ENCODE data around the gene COL6A3. TPM values are rescaled to one million over a fixed set of nuclear protein-coding genes. Genes with fewer than 3 reads are reported as not detected.

COL6A3 gene
- total and polyA plus RNA-seq, 2 donors (not counting 1 experiment from before 2014, with no cell fraction given) = 0.01 to 0.10 TPM

DNA sequence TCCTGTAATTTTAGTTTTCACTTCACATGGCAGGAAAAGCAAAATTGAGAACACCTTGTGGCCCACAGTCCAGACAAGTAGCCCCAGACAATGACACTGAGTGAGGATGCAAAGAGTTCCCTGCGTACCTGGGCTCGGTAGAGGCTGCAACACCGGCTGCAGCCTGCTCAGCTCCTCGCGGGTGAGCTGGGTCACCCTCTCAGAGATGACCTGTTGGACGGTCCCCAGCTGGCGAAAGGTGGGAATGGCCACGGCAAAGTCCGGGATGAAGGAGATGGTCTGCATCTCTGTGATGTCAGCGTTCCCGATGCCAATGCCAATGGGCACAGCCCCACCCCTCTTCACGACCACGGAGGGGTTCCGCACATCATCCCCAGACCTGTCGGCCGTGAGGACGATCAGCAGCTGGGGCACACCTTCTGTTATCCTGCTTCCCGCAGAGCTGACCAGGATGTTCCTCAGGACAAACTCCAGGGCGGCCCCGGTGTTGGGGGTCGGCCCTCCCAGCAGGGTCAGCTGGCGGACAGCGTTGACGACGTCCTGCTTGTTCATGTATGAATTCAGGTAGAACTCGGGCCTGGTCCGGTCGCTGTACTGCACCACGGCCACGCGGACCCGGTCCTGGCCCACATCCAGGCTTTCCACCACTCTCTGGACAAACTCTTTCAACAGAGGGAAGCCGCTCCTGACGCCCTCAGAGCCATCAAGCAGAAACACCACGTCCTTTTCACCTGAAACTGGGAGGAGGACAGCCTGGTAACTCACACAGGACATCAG, 39.5 kb downstream of the COL6A3 start:
- Histone ChIP-seq H4K20me1 (ENCODE audit: control insufficient read depth, insufficient read depth, low read length, poor library complexity, severe bottlenecking) (no peaks in the 10 kb centered on the region), H3K27me3 (replicated peaks in 1 of 4; ENCODE audit: control extremely low read depth in 1 of 4, control insufficient read depth in 3 of 4, insufficient read depth in 4 of 4, low read length in 3 of 4) (peaks cover 0 to 2% (median 0%) of the 10 kb centered on the region in 4 experiments), H3K9ac (ENCODE audit: low read length) (no peak overlapping the region), H3K36me3 (replicated peaks in 1 of 2; ENCODE audit: control extremely low read depth in 1 of 2, control insufficient read depth in 1 of 2, extremely low read depth in 1 of 2, insufficient read depth in 2 of 2, low read length in 1 of 2) (no peaks in the 10 kb centered on the region), H3K4me2 (replicated peaks; ENCODE audit: low read depth, low read length, poor library complexity, severe bottlenecking) (no peak overlapping the region), H3K79me2 (ENCODE audit: control insufficient read depth, insufficient read depth, low read length) (no peaks in the 10 kb centered on the region), H3K4me1 (ENCODE audit: control insufficient read depth in 2 of 2, insufficient read depth in 2 of 2, low read length in 2 of 2) (no peaks in the 10 kb centered on the region), H2AFZ (ENCODE audit: insufficient read depth, low read depth, low read length, poor library complexity, severe bottlenecking) (no peak overlapping the region), H3K27ac (ENCODE audit: low read length in 2 of 2) (no peak overlapping the region), H3K4me3 (ENCODE audit: control extremely low read depth in 1 of 5, extremely low read depth in 1 of 5, insufficient read depth in 1 of 5, low read depth in 2 of 5, low read length in 4 of 5) (no peak overlapping the region), H3K9me3 (ENCODE audit: control extremely low read depth in 1 of 3, control insufficient read depth in 2 of 3, insufficient read depth in 1 of 3, low read length in 2 of 3) (no peaks in the 10 kb centered on the region)
- ATAC-seq (ENCODE audit: low read depth) = no peak
- Mint-ChIP-seq H3K27ac (no peak overlapping the region), H3K4me1 (no peaks in the 10 kb centered on the region), H3K9me3 (ENCODE audit: insufficient read depth) (no peaks in the 10 kb centered on the region), H3K4me3 (no peak overlapping the region), H3K27me3 (peaks cover 21% of the 10 kb centered on the region)
- intact Hi-C loops (cut with micrococcal nuclease) = no loop called here
- no peak for TF ChIP-seq EZH2 (IDR thresholded peaks at IDR 0.05; ENCODE audit: borderline replicate concordance, insufficient read depth, low read depth, low read length, poor library complexity, severe bottlenecking)
- TF ChIP-seq, protein P1, sequence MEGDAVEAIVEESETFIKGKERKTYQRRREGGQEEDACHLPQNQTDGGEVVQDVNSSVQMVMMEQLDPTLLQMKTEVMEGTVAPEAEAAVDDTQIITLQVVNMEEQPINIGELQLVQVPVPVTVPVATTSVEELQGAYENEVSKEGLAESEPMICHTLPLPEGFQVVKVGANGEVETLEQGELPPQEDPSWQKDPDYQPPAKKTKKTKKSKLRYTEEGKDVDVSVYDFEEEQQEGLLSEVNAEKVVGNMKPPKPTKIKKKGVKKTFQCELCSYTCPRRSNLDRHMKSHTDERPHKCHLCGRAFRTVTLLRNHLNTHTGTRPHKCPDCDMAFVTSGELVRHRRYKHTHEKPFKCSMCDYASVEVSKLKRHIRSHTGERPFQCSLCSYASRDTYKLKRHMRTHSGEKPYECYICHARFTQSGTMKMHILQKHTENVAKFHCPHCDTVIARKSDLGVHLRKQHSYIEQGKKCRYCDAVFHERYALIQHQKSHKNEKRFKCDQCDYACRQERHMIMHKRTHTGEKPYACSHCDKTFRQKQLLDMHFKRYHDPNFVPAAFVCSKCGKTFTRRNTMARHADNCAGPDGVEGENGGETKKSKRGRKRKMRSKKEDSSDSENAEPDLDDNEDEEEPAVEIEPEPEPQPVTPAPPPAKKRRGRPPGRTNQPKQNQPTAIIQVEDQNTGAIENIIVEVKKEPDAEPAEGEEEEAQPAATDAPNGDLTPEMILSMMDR (IDR thresholded peaks at IDR 0.05) = no peak
- 95% methylated on average over 33 of the region's 35 CpGs for WGBS (ENCODE audit: insufficient coverage)
- POLR2A ChIA-PET = no interaction called here
- CTCF ChIA-PET = no interaction called here
- no peak for DNase-seq

DNA sequence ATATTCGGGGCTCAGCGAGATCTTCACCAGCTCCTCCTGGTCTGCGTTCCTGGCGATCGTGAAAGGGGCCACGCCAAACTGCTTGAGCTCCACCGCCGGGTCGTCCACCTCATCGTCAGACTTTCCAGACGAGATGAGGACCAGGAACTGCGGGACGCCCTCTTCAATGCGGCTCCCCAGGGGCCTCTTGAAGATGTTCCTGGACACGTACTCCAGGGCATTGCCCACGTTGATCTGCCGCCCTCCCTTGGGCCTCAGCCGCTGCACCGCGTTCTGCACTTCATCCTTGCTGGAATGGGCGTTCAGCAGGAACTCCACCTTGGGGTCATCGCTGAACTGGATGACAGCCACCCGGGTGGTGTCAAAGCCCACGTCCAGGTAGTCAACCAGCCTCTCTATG, 42.1 kb downstream of the COL6A3 start:
- H3K4me1 ChIP-seq (ENCODE audit: control insufficient read depth in 2 of 2, insufficient read depth in 2 of 2, low read length in 2 of 2) = no peaks in the 10 kb centered on the region
- H4K20me1 ChIP-seq (ENCODE audit: control insufficient read depth, insufficient read depth, low read length, poor library complexity, severe bottlenecking) = no peaks in the 10 kb centered on the region
- H3K9me3 ChIP-seq (ENCODE audit: control extremely low read depth in 1 of 3, control insufficient read depth in 2 of 3, insufficient read depth in 1 of 3, low read length in 2 of 3) = no peaks in the 10 kb centered on the region
- no peaks in the 10 kb centered on the region for H3K36me3 ChIP-seq (replicated peaks in 1 of 2; ENCODE audit: control extremely low read depth in 1 of 2, control insufficient read depth in 1 of 2, extremely low read depth in 1 of 2, insufficient read depth in 2 of 2, low read length in 1 of 2)
- Mint-ChIP-seq H3K4me1 (no peaks in the 10 kb centered on the region), H3K27ac (no peak overlapping the region), H3K4me3 (no peak overlapping the region), H3K27me3 (peaks cover 11% of the 10 kb centered on the region), H3K9me3 (ENCODE audit: insufficient read depth) (no peaks in the 10 kb centered on the region)
- CTCF ChIA-PET = no interaction called here
- TF ChIP-seq, protein P1 (IDR thresholded peaks at IDR 0.05) = no peak
- no peak for TF ChIP-seq EZH2 (IDR thresholded peaks at IDR 0.05; ENCODE audit: borderline replicate concordance, insufficient read depth, low read depth, low read length, poor library complexity, severe bottlenecking)
- no peak overlapping the region for H3K4me3 ChIP-seq (ENCODE audit: control extremely low read depth in 1 of 5, extremely low read depth in 1 of 5, insufficient read depth in 1 of 5, low read depth in 2 of 5, low read length in 4 of 5)
- no peak for ATAC-seq (ENCODE audit: low read depth)
- no peaks in the 10 kb centered on the region for H3K27me3 ChIP-seq (replicated peaks in 1 of 4; ENCODE audit: control extremely low read depth in 1 of 4, control insufficient read depth in 3 of 4, insufficient read depth in 4 of 4, low read length in 3 of 4)
- no peaks in the 10 kb centered on the region for H3K79me2 ChIP-seq (ENCODE audit: control insufficient read depth, insufficient read depth, low read length)
- intact Hi-C loops (cut with micrococcal nuclease) = no loop called here
- no peak overlapping the region for H3K9ac ChIP-seq (ENCODE audit: low read length)
- no peak for DNase-seq
- POLR2A ChIA-PET = no interaction called here
- H2AFZ ChIP-seq (ENCODE audit: insufficient read depth, low read depth, low read length, poor library complexity, severe bottlenecking) = no peak overlapping the region
- no peak overlapping the region for H3K4me2 ChIP-seq (replicated peaks; ENCODE audit: low read depth, low read length, poor library complexity, severe bottlenecking)
- 94% methylated on average over 24 of the region's 24 CpGs for WGBS (ENCODE audit: insufficient coverage)
- no peak overlapping the region for H3K27ac ChIP-seq (ENCODE audit: low read length in 2 of 2)
